SK-N-SH treated with all-trans-retinoic acid at 6 μM for 48 hours (cell line): ENCODE results near the gene ADGRL2.

Experiments
- ATAC-seq: fragments of 200-7000 bp; cut with Tn5 transposase; 3 replicates; pipeline ENCODE4 v1.9.1; 2020; ENCODE audit warnings: mild to moderate bottlenecking, moderate library complexity
- BACH2 ChIP-seq: fragments of 250-450 bp; sonication (Bioruptor Pico); IDR thresholded peaks from 2 replicates; pipeline ENCODE4 v1.9.0; 2021; ENCODE audit warnings: mild to moderate bottlenecking, borderline replicate concordance
- CREB5 ChIP-seq: fragments of 250-450 bp; sonication (Bioruptor Pico); IDR thresholded peaks from 2 replicates; pipeline ENCODE4 v1.5.1; 2020; ENCODE audit warnings: low read depth, mild to moderate bottlenecking, moderate library complexity
- CSDC2 ChIP-seq: fragments of 250-450 bp; sonication (Bioruptor Pico); IDR thresholded peaks from 2 replicates; pipeline ENCODE4 v1.5.0; 2020; ENCODE audit warnings: mild to moderate bottlenecking, moderate library complexity
- CSRNP3 ChIP-seq: fragments of 250-450 bp; sonication (Bioruptor Pico); IDR thresholded peaks from 2 replicates; pipeline ENCODE4 v1.5.1; 2021; ENCODE audit warnings: mild to moderate bottlenecking, moderate library complexity
- ESRRG ChIP-seq: fragments of 250-450 bp; sonication (Bioruptor Pico); IDR thresholded peaks from 2 replicates; pipeline ENCODE4 v1.6.1; 2021; ENCODE audit warnings: mild to moderate bottlenecking
- GLIS3 ChIP-seq: fragments of 250-450 bp; sonication (Bioruptor Pico); IDR thresholded peaks from 2 replicates; pipeline ENCODE4 v1.5.0; 2020; ENCODE audit warnings: mild to moderate bottlenecking, moderate library complexity
- ISL1 ChIP-seq: fragments of 250-450 bp; sonication (Bioruptor Pico); IDR thresholded peaks from 2 replicates; pipeline ENCODE4 v2.1.2; 2022; ENCODE audit warnings: mild to moderate bottlenecking, moderate library complexity
- OSR1 ChIP-seq: fragments of 250-450 bp; sonication (Bioruptor Pico); IDR thresholded peaks from 2 replicates; pipeline ENCODE4 v1.8.0; 2022; ENCODE audit warnings: moderate library complexity, mild to moderate bottlenecking, inconsistent platforms
- PATZ1 ChIP-seq: fragments of 250-450 bp; sonication (Bioruptor Pico); IDR thresholded peaks from 2 replicates; pipeline ENCODE4 v1.8.0; 2020; ENCODE audit warnings: mild to moderate bottlenecking, moderate library complexity, borderline replicate concordance
- POU6F1 ChIP-seq: fragments of 250-450 bp; sonication (Bioruptor Pico); IDR thresholded peaks from 2 replicates; pipeline ENCODE4 v1.8.0; 2021; ENCODE audit warnings: low read depth, mild to moderate bottlenecking, moderate library complexity, borderline replicate concordance
- PPARA ChIP-seq: fragments of 250-450 bp; sonication (Bioruptor Pico); IDR thresholded peaks from 2 replicates; pipeline ENCODE4 v1.5.0; 2020; ENCODE audit warnings: mild to moderate bottlenecking, borderline replicate concordance
- RARB ChIP-seq: fragments of 250-450 bp; sonication (Bioruptor Pico); IDR thresholded peaks from 2 replicates; pipeline ENCODE4 v1.8.0; 2021; ENCODE audit warnings: mild to moderate bottlenecking, moderate library complexity
- TCF4 ChIP-seq: fragments of 250-450 bp; sonication (Bioruptor Pico); IDR thresholded peaks from 2 replicates; pipeline ENCODE4 v1.8.0; 2021; ENCODE audit warnings: mild to moderate bottlenecking, moderate library complexity, borderline replicate concordance
- TOX ChIP-seq: fragments of 250-450 bp; sonication (Bioruptor Pico); IDR thresholded peaks from 2 replicates; pipeline ENCODE4 v1.8.0; 2021; ENCODE audit warnings: mild to moderate bottlenecking, moderate library complexity, borderline replicate concordance
- TSHZ2 ChIP-seq: fragments of 250-450 bp; sonication (Bioruptor Pico); IDR thresholded peaks from 2 replicates; pipeline ENCODE4 v1.5.0; 2020; ENCODE audit warnings: mild to moderate bottlenecking, moderate library complexity
- ZC3H10 ChIP-seq: fragments of 250-450 bp; sonication (Bioruptor Pico); IDR thresholded peaks from 2 replicates; pipeline ENCODE4 v1.5.1; 2021; ENCODE audit warnings: mild to moderate bottlenecking, moderate library complexity
- ZFP30 ChIP-seq: fragments of 450-650 bp; formaldehyde crosslinking; IDR thresholded peaks from 2 replicates; pipeline ENCODE4 v1.5.0; 2022; ENCODE audit warnings: mild to moderate bottlenecking, moderate library complexity
- ZNF70 ChIP-seq: fragments of 450-650 bp; formaldehyde crosslinking; IDR thresholded peaks from 2 replicates; pipeline ENCODE4 v1.5.0; 2020; ENCODE audit warnings: mild to moderate bottlenecking, moderate library complexity
- ZNF8 ChIP-seq: fragments of 450-650 bp; formaldehyde crosslinking; IDR thresholded peaks from 2 replicates; pipeline ENCODE4 v1.5.0; 2020; ENCODE audit warnings: mild to moderate bottlenecking, moderate library complexity

Gene ADGRL2

GRCh38 chr1:81894867-81895266 is 94.1 kb downstream of the ADGRL2 start:
- ATAC-seq: no peak
- no peak for TF ChIP-seq POU6F1 (CRISPR knock-in tag)
- TF ChIP-seq RARB: no peak
- TF ChIP-seq CSDC2 (CRISPR knock-in tag): no peak
- TF ChIP-seq OSR1: no peak
- no peak for TF ChIP-seq PATZ1
- no peak for TF ChIP-seq TSHZ2
- no peak for TF ChIP-seq CREB5 (CRISPR knock-in tag)
- no peak for TF ChIP-seq BACH2 (CRISPR knock-in tag)
- TF ChIP-seq ZC3H10 (CRISPR knock-in tag): no peak
- no peak for TF ChIP-seq GLIS3
- TF ChIP-seq ZFP30 (CRISPR knock-in tag): no peak
- no peak for TF ChIP-seq CSRNP3
- TF ChIP-seq ISL1 (CRISPR knock-in tag): no peak
- no peak for TF ChIP-seq TCF4 (CRISPR knock-in tag)
- TF ChIP-seq PPARA (CRISPR knock-in tag): no peak
- TF ChIP-seq TOX (CRISPR knock-in tag): no peak
- no peak for TF ChIP-seq ESRRG (CRISPR knock-in tag)
- no peak for TF ChIP-seq ZNF8 (CRISPR knock-in tag)

- no peak for TF ChIP-seq ZNF70 (CRISPR knock-in tag)
- TF ChIP-seq TCF4 (CRISPR knock-in tag): no peak
- no peak for TF ChIP-seq TSHZ2
- no peak for ATAC-seq
Measured at GRCh38 chr1:81899214-81899821, 98.6 kb downstream of the ADGRL2 start.
